Endothelial cell of umbilical vein (primary cell): ENCODE data around the gene CNTNAP2. TPM values are rescaled to one million over a fixed set of nuclear protein-coding genes. Genes with fewer than 3 reads are reported as not detected.

Experiments used
- BruUV-seq: library from RNA; stranded (reverse); fragments of 400-500 nt; replicated peaks from 2 replicates; lab custom pipeline; 2021; lab: Mats Ljungman, UMichigan
- CTCF ChIA-PET: fragments of 300-600, 350-600 bp; sonication (Branson Sonifier 250); formaldehyde crosslinking; loops from one replicate; lab custom pipeline; 2021; ENCODE audit warnings: antibody characterized with exemption, inconsistent platforms; lab: Charles Lee
- POLR2A ChIA-PET: fragments of 300-600, 350-600 bp; sonication (Branson Sonifier 250); formaldehyde crosslinking; loops from one replicate; lab custom pipeline; 2021; ENCODE audit warnings: antibody characterized with exemption, inconsistent platforms; lab: Charles Lee
- DNase-seq: peaks from one replicate; pipeline ENCODE4 v3.0.0-alpha.2; 2011; ENCODE audit warnings: low read depth, low spot score
- FAIRE-seq: peaks from 2 replicates; lab custom pipeline; 2011; peaks lifted over from hg19 to GRCh38; lab: Jason Lieb, UNC
- H2AFZ ChIP-seq: 2 replicates; pipeline ENCODE4 v1.6.0; 2012; ENCODE audit warnings: low read depth, low read length, control low read depth, inconsistent platforms
- H3K27ac ChIP-seq: 2 replicates; pipeline ENCODE4 v1.5.1; 2011; ENCODE audit warnings: low read depth, mild to moderate bottlenecking, control low read depth, low read length, moderate library complexity; ENCODE audit not compliant: insufficient read depth
- H3K27me3 ChIP-seq, 2 experiments: 2 replicates each; pipeline versions ENCODE4 v1.6.0 to v1.6.1; 2011; ENCODE audit warnings: low read length in 2 of 2, mixed read lengths in 1 of 2; ENCODE audit not compliant: control insufficient read depth in 2 of 2, insufficient read depth in 2 of 2
- H3K36me3 ChIP-seq, 2 experiments: 2 replicates in 1 of 2; 3 replicates in 1 of 2; pipeline ENCODE4 v1.5.1; 2011; ENCODE audit warnings: low read length in 2 of 2, mild to moderate bottlenecking in 1 of 2, moderate library complexity in 1 of 2; ENCODE audit not compliant: control insufficient read depth in 2 of 2, insufficient read depth in 2 of 2; ENCODE audit errors: extremely low read depth in 1 of 2
- H3K4me1 ChIP-seq: 3 replicates; pipeline ENCODE4 v1.5.1; 2011; ENCODE audit warnings: mild to moderate bottlenecking, low read length; ENCODE audit not compliant: control insufficient read depth, insufficient read depth; ENCODE audit errors: extremely low read depth
- H3K4me2 ChIP-seq: 2 replicates; pipeline ENCODE4 v1.6.1; 2011; ENCODE audit warnings: low read length, control low read depth, mixed read lengths; ENCODE audit not compliant: insufficient read depth
- H3K4me3 ChIP-seq, 3 experiments: fragments of 200-600 bp in 1 of 3; sonication (generic), shearing (Covaris generic) in 1 of 3; replicated peaks in 1 of 3; 2 replicates each; pipeline ENCODE4 v1.5.1; 2011 to 2016; ENCODE audit warnings: control low read depth in 3 of 3, low read length in 3 of 3, mild to moderate bottlenecking in 2 of 3, inconsistent platforms in 1 of 3, low read depth in 1 of 3, moderate library complexity in 1 of 3; ENCODE audit not compliant: insufficient read depth in 1 of 3
- H3K79me2 ChIP-seq: 2 replicates; pipeline ENCODE4 v1.6.0; 2012; ENCODE audit warnings: low read length, inconsistent platforms; ENCODE audit not compliant: control insufficient read depth, insufficient read depth
- H3K9ac ChIP-seq: replicated peaks from 2 replicates; pipeline ENCODE3; 2011; ENCODE audit warnings: low read length, control low read depth; ENCODE audit not compliant: insufficient read depth; ENCODE audit errors: extremely low read depth
- H3K9me1 ChIP-seq: replicated peaks from 3 replicates; pipeline ENCODE4 v1.6.0; 2011; ENCODE audit warnings: mild to moderate bottlenecking, low read length; ENCODE audit not compliant: control insufficient read depth, insufficient read depth; ENCODE audit errors: extremely low read depth
- H3K9me3 ChIP-seq: replicated peaks from 2 replicates; pipeline ENCODE4 v1.5.1; 2012; ENCODE audit warnings: low read length, inconsistent platforms; ENCODE audit not compliant: control insufficient read depth, insufficient read depth
- H4K20me1 ChIP-seq: replicated peaks from 2 replicates; pipeline ENCODE3; 2011; ENCODE audit warnings: mild to moderate bottlenecking, low read length; ENCODE audit not compliant: control insufficient read depth, insufficient read depth; ENCODE audit errors: extremely low read depth
- EZH2 ChIP-seq: IDR thresholded peaks from 2 replicates; pipeline ENCODE4 v1.6.1; 2012; ENCODE audit warnings: borderline replicate concordance, low read depth, mild to moderate bottlenecking, moderate library complexity, low read length, inconsistent platforms; ENCODE audit not compliant: severe bottlenecking
- FOS ChIP-seq: IDR thresholded peaks from 2 replicates; pipeline ENCODE4 v1.6.1; 2011; ENCODE audit warnings: mild to moderate bottlenecking, low read length, moderate library complexity, borderline replicate concordance; ENCODE audit not compliant: insufficient read depth
- GATA2 ChIP-seq: IDR thresholded peaks from 2 replicates; pipeline ENCODE4 v1.7.0; 2011; ENCODE audit warnings: low read depth, mild to moderate bottlenecking, moderate library complexity, mixed read lengths, low read length; ENCODE audit not compliant: insufficient read length, insufficient read depth
- JUN ChIP-seq: IDR thresholded peaks from 2 replicates; pipeline ENCODE4 v1.6.1; 2011; ENCODE audit warnings: borderline replicate concordance, low read depth; ENCODE audit not compliant: insufficient read length, insufficient read depth
- MYC ChIP-seq: IDR thresholded peaks from one replicate; pipeline ENCODE4 v1.6.1; 2011; ENCODE audit warnings: mild to moderate bottlenecking, low read depth, low read length
- POLR2A ChIP-seq: IDR thresholded peaks from 2 replicates; pipeline ENCODE4 v1.6.1; 2012; ENCODE audit warnings: low read depth, mild to moderate bottlenecking, control low read depth, low read length
- POLR2AphosphoS5 ChIP-seq: IDR thresholded peaks from 2 replicates; pipeline ENCODE4 v1.6.1; 2012; ENCODE audit warnings: low read depth, mild to moderate bottlenecking, control low read depth, low read length, moderate library complexity; ENCODE audit not compliant: insufficient read depth
- dilution Hi-C: fragments of 300-500 bp; cut with MboI; formaldehyde crosslinking; loops from one replicate; pipeline ENCODE4 v1.15.0; 2019; ENCODE audit warnings: low sequenced_read_pairs; ENCODE audit not compliant: extremely low pct_ligation_motif_present
- intact Hi-C: fragments of 100-400 bp; cut with micrococcal nuclease; formaldehyde crosslinking; loops from one replicate; pipeline ENCODE4 v1.10.0; 2022
- polyA plus RNA-seq, 4 experiments: library from polyadenylated mRNA; depleted of rRNA in 3 of 4; stranded (reverse) in 3 of 4; unstranded in 1 of 4; fragments of >200 nt; gene quantifications; 2 replicates each; pipeline versions ENCODE4 v1.2.1 to v1.2.3, GENCODE V29; 2011 to 2012; ENCODE audit warnings: missing spikeins in 1 of 4
- total RNA-seq: library from RNA; stranded (reverse); gene quantifications from 2 replicates; pipeline ENCODE4 v1.2.3, GENCODE V29; 2021
- TF ChIP-seq, protein P1 (sequence below): IDR thresholded peaks from 2 replicates; pipeline ENCODE4 v1.6.1; 2011; ENCODE audit not compliant: insufficient read depth, insufficient read length
- TF ChIP-seq, protein P2 (sequence below), 2 donors: IDR thresholded peaks; 1 replicate in 1 of 2; 2 replicates in 1 of 2; pipeline ENCODE4 v1.5.1; 2011; ENCODE audit warnings: low read length in 2 of 2, mild to moderate bottlenecking in 2 of 2, moderate library complexity in 2 of 2, control low read depth in 1 of 2, inconsistent platforms in 1 of 2, low read depth in 1 of 2; ENCODE audit not compliant: insufficient read depth in 1 of 2; ENCODE audit errors: extremely low read depth in 1 of 2

CNTNAP2 gene
- total and polyA plus RNA-seq, 2 donors (not counting 3 experiments of a cell fraction or from before 2014, with no cell fraction given): not detected

DNA sequence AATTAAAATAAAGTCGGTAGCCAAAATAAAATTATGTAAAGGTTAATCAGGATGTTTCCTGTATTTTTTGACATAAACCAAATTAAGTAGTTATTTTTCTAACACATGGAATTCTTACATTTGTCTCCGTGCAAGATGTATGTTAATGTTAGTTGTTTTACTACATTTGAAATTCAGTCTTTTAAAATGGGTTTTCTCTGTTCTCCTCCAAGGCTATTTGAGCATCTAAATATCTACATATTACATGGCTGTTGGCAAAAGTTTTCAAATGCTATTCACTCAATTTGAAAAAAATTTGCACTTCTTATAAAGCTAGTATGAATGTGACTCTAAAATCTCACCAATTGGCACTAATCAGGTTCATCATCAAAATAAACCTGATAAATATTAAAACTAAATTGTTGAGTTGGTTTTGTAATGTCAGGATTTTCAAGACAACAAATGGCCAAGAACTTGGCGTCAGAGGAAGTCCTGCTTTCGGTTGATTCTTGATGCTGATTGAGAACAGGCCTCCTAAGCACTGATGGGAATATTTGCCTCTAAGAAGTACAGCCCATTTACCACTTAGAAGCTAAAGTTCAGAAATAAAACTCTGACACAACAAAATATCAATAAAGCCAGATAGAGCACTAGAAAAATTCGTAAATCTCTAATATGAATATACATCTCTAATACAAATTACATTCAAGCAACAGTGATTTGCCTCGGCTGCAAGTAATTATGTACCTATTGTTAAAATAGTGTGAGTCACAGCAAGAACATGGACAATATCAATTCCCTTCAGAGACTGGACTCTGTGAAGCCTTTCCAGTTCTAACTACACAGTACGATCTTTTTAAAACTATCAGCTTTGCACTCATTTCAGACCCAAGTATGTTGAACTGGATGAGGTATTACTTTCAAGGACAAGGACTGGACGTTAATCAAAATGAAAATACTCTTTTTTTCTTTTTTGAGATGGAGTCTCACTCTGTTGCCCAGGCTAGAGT, 1740.8 kb downstream of the CNTNAP2 start:
- intact Hi-C loops: no loop called here
- TF ChIP-seq, protein P1, sequence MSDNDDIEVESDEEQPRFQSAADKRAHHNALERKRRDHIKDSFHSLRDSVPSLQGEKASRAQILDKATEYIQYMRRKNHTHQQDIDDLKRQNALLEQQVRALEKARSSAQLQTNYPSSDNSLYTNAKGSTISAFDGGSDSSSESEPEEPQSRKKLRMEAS: no peak
- TF ChIP-seq FOS (no peak), EZH2 (no peak), JUN (no peak), POLR2A (no peak), GATA2 (no peak), POLR2AphosphoS5 (no peak), MYC (no peak)
- TF ChIP-seq, protein P2, sequence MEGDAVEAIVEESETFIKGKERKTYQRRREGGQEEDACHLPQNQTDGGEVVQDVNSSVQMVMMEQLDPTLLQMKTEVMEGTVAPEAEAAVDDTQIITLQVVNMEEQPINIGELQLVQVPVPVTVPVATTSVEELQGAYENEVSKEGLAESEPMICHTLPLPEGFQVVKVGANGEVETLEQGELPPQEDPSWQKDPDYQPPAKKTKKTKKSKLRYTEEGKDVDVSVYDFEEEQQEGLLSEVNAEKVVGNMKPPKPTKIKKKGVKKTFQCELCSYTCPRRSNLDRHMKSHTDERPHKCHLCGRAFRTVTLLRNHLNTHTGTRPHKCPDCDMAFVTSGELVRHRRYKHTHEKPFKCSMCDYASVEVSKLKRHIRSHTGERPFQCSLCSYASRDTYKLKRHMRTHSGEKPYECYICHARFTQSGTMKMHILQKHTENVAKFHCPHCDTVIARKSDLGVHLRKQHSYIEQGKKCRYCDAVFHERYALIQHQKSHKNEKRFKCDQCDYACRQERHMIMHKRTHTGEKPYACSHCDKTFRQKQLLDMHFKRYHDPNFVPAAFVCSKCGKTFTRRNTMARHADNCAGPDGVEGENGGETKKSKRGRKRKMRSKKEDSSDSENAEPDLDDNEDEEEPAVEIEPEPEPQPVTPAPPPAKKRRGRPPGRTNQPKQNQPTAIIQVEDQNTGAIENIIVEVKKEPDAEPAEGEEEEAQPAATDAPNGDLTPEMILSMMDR (IDR thresholded peaks at IDR 0.05; ENCODE audit: extremely low read depth in 1 of 2, insufficient read depth in 1 of 2, low read depth in 1 of 2, low read length in 2 of 2): no peak

More for the DNA sequence above, 1740.8 kb downstream of the CNTNAP2 start:
- dilution Hi-C loops: no loop called here
- Histone ChIP-seq H3K79me2 (no peaks in the 10 kb centered on the region), H3K9me3 (peaks cover 2% of the 10 kb centered on the region), H3K9ac (no peak overlapping the region), H3K4me3 (no peak overlapping the region), H3K4me1 (no peaks in the 10 kb centered on the region), H3K4me2 (no peak overlapping the region), H3K9me1 (no peaks in the 10 kb centered on the region), H3K27me3 (no peaks in the 10 kb centered on the region), H3K27ac (no peak overlapping the region), H2AFZ (no peak overlapping the region), H3K36me3 (no peaks in the 10 kb centered on the region), H4K20me1 (no peaks in the 10 kb centered on the region)
- BruUV-seq: no TSS peak
- DNase-seq (no peak), FAIRE-seq (no peak)
- CTCF ChIA-PET: interaction anchor here (1.2 kb wide), 1 partner anchor 39 kb away, joined by 3 read pairs; no protein-coding TSS in a partner anchor
- POLR2A ChIA-PET: no interaction called here
